ENCODE data around the gene SHB.

GRCh38 chr9:37947977-37948376, 121.0 kb downstream of the SHB start:
- TF ChIP-seq, protein P1, sequence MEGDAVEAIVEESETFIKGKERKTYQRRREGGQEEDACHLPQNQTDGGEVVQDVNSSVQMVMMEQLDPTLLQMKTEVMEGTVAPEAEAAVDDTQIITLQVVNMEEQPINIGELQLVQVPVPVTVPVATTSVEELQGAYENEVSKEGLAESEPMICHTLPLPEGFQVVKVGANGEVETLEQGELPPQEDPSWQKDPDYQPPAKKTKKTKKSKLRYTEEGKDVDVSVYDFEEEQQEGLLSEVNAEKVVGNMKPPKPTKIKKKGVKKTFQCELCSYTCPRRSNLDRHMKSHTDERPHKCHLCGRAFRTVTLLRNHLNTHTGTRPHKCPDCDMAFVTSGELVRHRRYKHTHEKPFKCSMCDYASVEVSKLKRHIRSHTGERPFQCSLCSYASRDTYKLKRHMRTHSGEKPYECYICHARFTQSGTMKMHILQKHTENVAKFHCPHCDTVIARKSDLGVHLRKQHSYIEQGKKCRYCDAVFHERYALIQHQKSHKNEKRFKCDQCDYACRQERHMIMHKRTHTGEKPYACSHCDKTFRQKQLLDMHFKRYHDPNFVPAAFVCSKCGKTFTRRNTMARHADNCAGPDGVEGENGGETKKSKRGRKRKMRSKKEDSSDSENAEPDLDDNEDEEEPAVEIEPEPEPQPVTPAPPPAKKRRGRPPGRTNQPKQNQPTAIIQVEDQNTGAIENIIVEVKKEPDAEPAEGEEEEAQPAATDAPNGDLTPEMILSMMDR (IDR thresholded peaks at IDR 0.05) = no peak
- TF ChIP-seq ATF2 (CRISPR knock-in tag; IDR thresholded peaks at IDR 0.05; ENCODE audit: borderline replicate concordance, low read depth) (no peak), NFYB (CRISPR knock-in tag; conservative IDR thresholded peaks at IDR 0.05; ENCODE audit: low read depth) (no peak), RELA (CRISPR knock-in tag; IDR thresholded peaks at IDR 0.05; ENCODE audit: borderline replicate concordance) (no peak), ZNF317 (CRISPR knock-in tag; IDR thresholded peaks at IDR 0.05; ENCODE audit: borderline replicate concordance, low read depth) (no peak), TCF7 (CRISPR knock-in tag; IDR thresholded peaks at IDR 0.05; ENCODE audit: low read depth) (no peak), CREB1 (CRISPR knock-in tag; IDR thresholded peaks at IDR 0.05) (no peak), TEAD1 (CRISPR knock-in tag; IDR thresholded peaks at IDR 0.05) (no peak), SOX15 (CRISPR knock-in tag; IDR thresholded peaks at IDR 0.05) (no peak)
- TF ChIP-seq, protein P2, sequence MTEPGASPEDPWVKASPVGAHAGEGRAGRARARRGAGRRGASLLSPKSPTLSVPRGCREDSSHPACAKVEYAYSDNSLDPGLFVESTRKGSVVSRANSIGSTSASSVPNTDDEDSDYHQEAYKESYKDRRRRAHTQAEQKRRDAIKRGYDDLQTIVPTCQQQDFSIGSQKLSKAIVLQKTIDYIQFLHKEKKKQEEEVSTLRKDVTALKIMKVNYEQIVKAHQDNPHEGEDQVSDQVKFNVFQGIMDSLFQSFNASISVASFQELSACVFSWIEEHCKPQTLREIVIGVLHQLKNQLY (CRISPR knock-in tag; IDR thresholded peaks at IDR 0.05) = no peak
- TF ChIP-seq, protein P3, sequence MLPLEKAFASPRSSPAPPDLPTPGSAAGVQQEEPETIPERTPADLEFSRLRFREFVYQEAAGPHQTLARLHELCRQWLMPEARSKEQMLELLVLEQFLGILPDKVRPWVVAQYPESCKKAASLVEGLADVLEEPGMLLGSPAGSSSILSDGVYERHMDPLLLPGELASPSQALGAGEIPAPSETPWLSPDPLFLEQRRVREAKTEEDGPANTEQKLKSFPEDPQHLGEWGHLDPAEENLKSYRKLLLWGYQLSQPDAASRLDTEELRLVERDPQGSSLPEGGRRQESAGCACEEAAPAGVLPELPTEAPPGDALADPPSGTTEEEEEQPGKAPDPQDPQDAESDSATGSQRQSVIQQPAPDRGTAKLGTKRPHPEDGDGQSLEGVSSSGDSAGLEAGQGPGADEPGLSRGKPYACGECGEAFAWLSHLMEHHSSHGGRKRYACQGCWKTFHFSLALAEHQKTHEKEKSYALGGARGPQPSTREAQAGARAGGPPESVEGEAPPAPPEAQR (CRISPR knock-in tag; IDR thresholded peaks at IDR 0.05) = no peak

Data from WTC11 (cell line).